T47D (cell line): Measurements from ENCODE around the gene MOV10L1.

Experiments
- DNase-seq, 2 experiments: peaks; one replicate each; pipeline versions ENCODE4 v3.0.0 to v3.0.0-alpha.2; 2011 to 2012; ENCODE audit warnings: low read depth in 1 of 2, low spot score in 1 of 2
- JUND ChIP-seq: IDR thresholded peaks from 2 replicates; pipeline ENCODE4 v1.6.1; 2012; ENCODE audit warnings: low read depth
- in situ Hi-C: cut with HindIII; loops from 2 replicates; pipeline ENCODE4 v1.10.0; 2016; ENCODE audit warnings: low sequenced_read_pairs, low pct_unique_long_range_greater_than_20kb

The MOV10L1 gene

GRCh38 chr22:50177537-50178470 is 88.0 kb downstream of the MOV10L1 start:
- in situ Hi-C loops = no loop called here
- TF ChIP-seq JUND = no peak

DNA sequence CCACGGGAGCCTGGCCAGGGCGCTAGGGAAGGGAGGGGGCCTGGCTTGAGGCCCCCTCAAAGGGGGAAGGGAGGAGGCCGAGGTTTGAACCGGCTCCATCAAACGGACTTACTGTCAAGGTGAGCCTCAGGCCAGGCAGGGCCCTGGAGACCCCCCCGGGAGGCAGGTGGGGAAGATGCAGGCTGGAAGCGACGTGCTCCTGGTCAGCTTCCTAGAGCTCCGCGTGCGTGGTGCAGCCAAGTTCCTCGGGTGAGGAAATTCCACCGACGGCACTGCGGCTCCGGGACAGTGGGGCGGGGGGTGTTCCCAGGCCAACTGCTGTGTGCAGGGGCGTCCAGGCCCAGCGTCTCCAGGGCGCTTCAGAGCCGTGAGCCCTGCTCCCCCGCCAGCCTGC is 88.7 kb downstream of the MOV10L1 start:
- no peak for DNase-seq
- in situ Hi-C loops = no loop called here
- TF ChIP-seq JUND = no peak

More at GRCh38 chr22:50177537-50178470, 88.0 kb downstream of the MOV10L1 start:
- no peak for DNase-seq

- no peak for TF ChIP-seq JUND
- in situ Hi-C loops = no loop called here
- DNase-seq = no peak
These were observed 89.4 kb downstream of the MOV10L1 start for GRCh38 chr22:50178871-50179869.

- no peak for TF ChIP-seq JUND
- in situ Hi-C loops = no loop called here
- DNase-seq = no peak
These were observed 90.3 kb downstream of the MOV10L1 start for GRCh38 chr22:50179937-50180726.

DNA sequence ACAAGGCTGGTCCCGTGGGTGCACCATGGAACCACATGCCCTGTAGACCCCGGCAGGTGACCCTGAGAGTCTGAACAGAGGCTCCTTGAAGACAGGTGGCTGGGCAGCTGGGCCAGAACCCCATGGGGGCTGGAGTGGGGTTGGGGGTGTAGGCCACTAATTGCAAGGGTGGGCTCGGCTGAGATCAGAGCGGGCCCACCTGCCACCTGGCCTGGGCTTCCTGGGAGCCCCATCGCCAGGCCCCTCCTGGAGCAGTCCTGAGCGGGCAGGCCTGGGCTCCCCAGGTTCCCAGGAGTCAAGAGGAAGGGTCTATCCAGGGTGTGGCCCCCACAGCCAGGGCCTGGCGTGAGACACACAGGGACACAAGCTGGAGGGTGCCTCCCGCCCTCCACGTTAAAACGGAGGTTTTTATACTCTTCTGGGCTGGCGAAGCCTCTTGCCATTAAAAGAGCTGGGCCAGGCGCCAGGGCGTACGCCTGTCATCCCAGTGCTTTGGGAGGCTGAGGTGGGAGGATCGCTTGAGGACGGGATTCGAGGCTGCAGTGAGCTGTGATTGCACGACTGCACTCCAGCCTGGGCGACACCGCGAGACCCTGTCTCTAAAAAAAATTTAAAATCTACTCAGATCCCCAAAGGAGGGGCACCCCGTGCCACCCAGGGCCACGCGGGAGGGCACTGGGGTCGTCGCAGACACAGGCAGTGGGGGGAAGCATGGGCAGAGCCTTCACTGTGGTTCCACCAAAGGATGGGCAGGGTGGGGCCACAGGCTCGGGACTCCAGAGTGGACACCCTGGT is 91.1 kb downstream of the MOV10L1 start:
- in situ Hi-C loops = no loop called here
- DNase-seq = no peak
- TF ChIP-seq JUND = no peak

DNA sequence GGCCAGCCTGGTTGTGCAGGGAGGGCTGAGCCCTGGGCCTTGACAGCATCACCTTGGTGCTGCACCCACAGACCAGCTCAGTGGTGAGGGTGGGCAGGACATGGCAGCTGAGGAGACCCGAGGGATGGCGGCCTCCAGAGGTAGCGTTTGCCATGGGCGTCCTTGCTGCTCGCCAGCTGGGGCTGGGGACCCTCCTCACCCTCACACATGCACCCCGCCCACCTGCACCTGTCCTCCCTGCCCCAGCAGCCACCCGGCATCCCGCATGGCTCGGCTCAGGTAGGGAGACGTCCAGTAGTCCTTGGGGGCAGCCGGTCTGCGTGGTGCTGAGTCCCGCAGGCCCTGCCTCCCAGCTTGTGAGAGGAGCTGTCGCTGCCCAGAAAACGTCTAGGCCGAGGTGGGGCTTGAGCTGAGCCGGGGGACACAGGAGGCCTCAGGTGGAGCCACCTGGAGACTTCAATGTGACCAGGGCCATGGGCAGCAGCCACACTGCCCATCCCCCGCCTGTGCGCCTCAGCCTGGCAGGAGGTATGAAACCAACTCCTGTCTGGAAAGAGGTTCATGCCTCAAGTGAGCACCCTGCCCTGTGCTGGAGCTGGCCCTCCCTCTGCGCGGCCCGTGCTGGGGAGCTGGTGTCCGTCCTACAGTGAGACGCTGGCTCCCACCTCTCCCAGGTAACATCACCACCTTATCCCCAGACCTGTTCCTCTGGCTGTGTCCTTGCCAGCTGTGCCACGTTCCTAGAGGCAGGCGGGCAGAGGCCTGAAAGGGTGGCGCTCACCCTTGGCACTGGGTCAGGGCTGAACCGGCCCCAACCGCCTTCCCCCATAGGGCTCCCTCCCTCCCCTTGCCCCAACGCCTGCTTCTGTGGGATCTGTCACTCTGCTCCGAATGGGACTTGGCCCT is 92.6 kb downstream of the MOV10L1 start:
- TF ChIP-seq JUND = no peak
- peak; percentile 60 to 93 for DNase-seq
- in situ Hi-C loops = no loop called here

DNA sequence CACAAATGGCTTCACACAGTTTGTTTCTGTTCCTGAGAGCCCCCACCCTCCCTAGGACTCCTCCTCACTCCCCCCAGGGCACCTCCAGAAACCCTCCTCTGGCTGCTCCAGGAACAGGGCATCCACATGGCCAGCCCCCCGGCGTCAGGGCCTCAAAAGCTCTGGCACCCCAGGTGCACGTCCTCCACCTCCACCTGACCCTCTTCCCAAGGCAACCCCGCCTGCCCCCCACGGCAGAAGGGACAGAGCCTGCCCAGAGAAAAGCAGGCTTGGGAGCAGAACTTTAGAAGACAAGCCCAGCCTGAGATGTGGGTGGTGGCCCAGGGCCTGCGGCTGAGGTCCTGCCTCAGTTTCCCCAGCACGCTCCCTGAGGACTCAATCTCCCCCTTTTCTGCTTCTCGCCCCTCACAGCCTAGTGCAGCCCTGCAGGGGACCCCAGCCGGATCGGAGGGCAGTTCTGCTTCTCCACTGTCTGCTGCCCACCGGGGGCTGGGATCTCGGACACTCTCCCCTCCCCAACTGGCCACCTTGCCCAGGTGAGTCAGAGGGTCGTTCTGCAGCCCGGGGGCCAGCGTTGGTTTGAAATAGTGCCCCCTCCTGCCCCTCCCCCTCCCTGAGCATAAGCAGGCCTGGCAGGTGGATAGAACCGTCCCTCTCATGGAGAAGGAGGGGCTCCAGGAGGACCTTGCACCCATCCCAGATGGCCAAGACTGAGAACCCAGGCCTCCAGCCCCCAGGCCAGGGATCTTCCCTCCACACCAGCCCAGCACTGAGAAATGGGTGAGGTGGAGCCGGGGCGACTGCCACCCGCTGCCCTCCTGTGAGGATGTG is 93.5 kb downstream of the MOV10L1 start:
- in situ Hi-C loops = no loop called here
- TF ChIP-seq JUND = no peak
- no peak for DNase-seq

GRCh38 chr22:50184004-50184901 is 94.4 kb downstream of the MOV10L1 start:
- TF ChIP-seq JUND = no peak
- in situ Hi-C loops = no loop called here
- DNase-seq = peak; percentile 62 to 72

GRCh38 chr22:50184902-50185374 is 95.1 kb downstream of the MOV10L1 start:
- DNase-seq = no peak
- TF ChIP-seq JUND = no peak
- in situ Hi-C loops = no loop called here
